RPMI8226 (cell line): ENCODE data around the gene FMN2.

ENCODE experiments used
- DNase-seq: peaks from one replicate; pipeline ENCODE4 v3.0.0-alpha.2; 2015

Gene FMN2

DNA sequence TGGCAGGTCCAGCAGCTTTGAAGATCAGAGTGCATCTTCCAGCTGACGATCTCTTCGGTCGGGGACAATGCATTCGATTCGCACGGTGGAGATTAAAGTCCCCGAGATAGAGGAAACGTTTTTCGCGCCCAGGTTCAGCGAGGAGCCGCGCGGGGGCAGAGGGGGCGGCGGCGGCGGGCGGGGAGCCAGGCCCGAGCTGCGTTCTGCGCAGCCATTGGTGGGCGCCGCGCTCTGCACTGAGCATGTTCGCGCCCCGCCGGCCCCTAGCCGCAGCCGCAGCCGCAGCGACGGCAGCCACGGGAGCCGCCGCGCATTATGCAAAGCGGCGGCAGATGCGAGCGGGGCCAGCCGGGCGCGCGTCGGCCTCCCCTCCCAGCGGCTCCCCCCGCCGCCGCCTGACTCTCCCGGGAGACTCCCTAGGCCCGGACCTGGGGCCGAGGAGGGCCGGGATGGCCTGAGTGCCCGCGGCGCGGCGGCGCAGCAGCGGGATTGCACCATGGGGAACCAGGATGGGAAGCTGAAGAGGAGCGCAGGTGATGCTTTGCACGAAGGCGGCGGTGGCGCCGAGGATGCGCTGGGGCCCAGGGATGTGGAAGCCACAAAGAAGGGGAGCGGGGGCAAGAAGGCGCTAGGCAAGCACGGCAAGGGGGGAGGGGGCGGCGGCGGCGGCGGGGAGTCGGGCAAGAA lies at the start of gene FMN2:
Gene FMN2, plus strand, starts transcription at position 270 of the 687 bp plus-strand sequence. Its CDS starts 227 bp downstream, at position 497.
- peak; percentile 23 for DNase-seq

DNA sequence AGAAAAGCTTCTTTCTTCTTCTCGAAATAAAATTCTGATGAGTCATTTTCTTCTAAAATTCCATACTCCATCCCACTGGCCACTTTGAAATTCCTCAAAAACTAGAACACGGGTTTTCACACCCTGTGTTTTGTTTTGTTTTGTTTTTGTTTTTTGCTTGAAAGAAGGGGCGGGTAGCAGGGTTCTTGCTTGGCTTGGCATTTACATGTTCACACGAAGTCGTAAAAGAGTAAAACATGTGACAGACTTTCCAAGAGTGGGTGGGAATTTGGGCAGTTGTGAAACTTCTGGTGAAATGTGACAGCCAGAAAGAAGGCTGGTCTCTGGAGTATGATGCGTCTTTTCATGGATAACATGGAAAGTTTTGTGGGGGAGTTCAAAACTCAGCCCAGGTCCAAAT lies 47.1 kb upstream of the FMN2 start:
- DNase-seq, result no peak

DNA sequence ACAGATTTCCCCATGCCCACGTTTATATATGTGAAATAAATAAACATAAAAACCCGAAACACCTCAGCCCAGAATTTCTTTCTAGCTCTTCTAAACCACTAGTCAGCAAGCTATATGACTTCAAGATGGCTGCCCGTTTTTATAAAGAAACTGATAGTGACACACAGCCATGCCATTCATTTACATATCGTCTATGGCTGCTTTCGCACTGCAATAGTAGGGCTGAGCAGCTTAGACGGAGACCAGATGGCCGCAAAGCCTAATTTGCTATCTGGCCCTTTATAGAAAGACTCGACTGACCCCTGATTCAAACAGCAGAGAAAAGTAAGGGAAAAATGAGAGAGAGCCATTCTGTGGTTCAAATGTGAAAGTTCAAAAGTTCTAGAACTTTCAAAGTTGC lies 45.7 kb upstream of the FMN2 start:
- DNase-seq, result no peak

DNA sequence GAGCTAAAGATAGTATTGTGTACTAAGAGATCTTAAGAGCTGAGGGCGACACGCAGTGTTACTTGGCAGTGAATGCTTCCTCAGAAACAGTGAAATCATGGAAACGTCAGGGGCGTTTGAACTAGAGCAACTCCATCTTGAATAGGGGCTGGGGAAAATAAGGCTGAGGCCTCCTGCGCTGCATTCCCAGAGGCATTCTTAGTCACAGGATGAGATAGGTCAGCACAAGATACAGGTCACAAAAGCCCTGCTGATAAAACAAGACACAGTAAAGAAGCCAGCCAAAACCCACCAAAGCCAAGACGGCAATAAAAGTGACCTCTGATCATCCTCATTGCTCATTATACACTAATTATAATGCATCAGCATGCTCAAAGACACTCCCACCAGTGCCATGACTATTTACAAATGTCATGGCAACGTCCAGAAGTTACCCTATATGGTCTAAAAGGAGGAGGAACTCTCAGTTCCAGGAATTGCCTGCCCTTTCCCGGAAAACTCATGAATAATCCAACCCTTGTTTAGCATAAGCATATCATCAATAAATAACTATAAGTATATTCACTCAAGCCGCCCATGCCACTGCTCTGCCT lies 37.5 kb upstream of the FMN2 start:
- DNase-seq, result no peak

GRCh38 chr1:240055936-240056335 lies 35.7 kb upstream of the FMN2 start:
- no peak for DNase-seq

- no peak for DNase-seq
Measured at GRCh38 chr1:240056350-240056749, 35.3 kb upstream of the FMN2 start.

GRCh38 chr1:240058049-240058448 lies 33.6 kb upstream of the FMN2 start:
- no peak for DNase-seq

DNA sequence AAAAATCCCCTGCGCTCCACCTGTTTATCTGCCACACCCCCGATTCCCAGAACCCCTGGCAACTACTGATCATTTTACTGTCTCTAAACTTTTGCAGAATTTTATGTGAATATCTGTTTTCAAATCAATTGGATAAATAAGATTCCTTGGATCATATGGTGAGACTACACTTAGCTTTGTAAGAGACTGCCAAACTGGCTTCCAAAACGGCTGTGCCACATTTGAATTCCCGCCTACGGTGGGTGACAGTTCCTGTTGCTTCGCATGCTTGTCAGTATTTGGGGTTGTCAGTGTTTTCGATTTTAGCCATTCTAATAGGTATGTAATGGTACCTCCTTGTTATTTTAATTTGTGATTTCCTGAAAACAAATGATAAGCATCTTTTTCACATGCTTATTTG lies 22.7 kb upstream of the FMN2 start:
- DNase-seq, result no peak

DNA sequence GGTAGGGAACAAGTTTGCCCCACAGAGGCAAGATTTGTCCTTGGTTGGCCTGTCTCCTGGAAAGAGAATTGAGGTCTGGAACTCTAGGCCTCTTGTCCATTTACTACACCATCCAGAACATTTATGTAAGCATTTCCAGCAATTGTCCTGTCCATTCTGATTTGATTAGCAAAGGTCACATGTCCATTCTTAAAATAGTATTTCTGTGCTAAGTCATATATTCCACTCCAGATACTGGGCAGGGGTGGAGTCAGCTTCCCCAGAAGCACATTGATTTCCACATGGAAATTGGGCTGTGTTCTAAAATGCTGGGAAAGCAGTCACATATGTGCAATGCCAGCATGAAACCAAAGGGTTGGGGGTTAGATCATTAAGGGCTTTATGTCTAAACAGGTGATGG lies 21.5 kb upstream of the FMN2 start:
- no peak for DNase-seq

GRCh38 chr1:240073097-240073496 lies 18.6 kb upstream of the FMN2 start:
- DNase-seq, result no peak

GRCh38 chr1:240074422-240074821 lies 17.3 kb upstream of the FMN2 start:
- DNase-seq, result no peak

DNA sequence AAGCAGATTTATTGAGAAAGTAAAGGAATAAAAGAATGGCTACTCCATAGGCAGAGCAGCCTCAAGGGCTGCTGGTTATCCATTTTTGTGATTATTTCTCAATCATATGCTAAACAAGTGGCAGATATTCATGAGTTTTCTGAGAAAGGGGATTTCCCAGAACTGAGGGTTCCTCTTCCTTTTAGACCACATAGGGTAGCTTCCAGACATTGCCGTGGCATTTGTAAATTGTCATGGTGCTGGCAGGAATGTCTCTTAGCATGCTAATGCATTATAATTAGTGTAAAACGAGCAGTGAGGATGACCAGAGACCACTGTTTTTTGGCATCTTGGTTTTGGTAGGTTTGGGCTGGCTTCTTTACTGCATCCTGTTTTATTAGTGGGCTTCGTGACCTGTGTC lies 16.8 kb upstream of the FMN2 start:
- DNase-seq, result no peak

- no peak for DNase-seq
Measured at GRCh38 chr1:240084337-240084736, 7.3 kb upstream of the FMN2 start.

DNA sequence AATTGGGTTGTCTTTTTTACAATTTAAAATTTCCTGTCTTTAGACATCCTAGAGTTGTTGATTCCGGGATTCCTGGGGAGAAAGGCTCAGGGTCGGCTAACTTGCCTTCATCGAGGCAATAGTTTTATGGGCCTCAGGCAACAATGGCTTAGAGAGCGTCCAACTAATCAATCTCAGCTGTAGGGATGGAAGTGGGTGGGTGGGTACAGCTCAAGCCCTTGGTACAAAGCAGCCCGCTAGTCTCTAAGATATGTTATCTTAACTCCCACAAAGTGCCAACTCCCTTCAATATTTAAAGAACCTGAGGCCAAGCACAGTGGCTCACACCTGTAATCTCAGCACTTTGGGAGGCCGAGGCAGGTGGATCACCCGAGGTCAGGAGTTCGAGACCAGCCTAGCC lies 6.9 kb upstream of the FMN2 start:
- DNase-seq, result no peak

DNA sequence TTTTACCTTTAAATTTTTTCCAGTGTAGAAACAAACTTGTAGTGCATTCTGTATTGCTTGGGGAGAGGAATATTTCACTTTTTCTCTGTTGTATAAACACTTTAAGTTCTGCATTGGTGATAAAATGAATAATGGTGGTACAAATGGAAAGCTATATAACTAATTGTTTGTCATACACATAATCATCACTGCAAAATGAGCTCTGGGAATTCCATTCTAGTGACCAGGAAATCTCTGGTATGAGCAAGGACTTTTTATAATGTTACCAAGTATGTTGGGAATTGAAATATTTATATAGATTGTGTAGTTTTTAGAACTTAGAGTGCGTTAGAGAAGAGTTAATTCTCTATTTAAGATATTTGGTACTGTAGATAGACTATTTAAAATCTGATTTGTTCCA lies 5.0 kb upstream of the FMN2 start:
- no peak for DNase-seq

- DNase-seq, result no peak
Measured at GRCh38 chr1:240090014-240090413, 1.7 kb upstream of the FMN2 start.

- DNase-seq, result no peak
Measured at GRCh38 chr1:240090957-240091600, 604 bp upstream of the FMN2 start.

DNA sequence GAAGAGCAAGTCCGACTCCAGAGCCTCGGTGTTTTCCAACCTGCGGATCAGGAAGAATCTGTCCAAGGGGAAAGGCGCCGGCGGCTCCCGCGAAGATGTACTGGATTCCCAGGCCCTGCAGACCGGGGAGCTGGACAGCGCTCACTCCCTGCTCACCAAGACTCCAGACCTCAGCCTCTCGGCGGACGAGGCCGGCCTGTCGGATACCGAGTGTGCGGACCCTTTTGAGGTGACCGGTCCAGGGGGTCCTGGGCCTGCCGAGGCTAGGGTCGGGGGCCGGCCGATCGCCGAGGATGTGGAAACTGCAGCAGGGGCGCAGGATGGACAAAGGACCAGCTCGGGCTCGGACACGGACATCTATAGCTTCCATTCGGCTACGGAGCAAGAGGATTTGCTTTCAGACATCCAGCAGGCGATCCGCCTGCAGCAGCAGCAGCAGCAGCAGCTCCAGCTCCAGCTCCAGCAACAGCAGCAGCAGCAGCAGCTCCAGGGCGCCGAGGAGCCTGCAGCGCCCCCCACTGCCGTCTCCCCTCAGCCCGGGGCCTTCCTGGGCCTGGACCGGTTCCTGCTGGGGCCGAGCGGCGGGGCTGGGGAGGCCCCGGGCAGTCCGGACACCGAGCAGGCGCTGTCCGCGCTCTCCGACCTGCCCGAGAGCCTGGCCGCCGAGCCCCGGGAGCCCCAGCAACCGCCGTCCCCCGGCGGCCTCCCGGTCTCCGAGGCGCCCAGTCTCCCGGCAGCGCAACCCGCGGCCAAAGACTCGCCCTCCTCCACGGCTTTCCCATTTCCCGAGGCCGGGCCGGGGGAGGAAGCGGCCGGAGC lies 827 bp downstream of the FMN2 start:
- DNase-seq, result no peak

DNA sequence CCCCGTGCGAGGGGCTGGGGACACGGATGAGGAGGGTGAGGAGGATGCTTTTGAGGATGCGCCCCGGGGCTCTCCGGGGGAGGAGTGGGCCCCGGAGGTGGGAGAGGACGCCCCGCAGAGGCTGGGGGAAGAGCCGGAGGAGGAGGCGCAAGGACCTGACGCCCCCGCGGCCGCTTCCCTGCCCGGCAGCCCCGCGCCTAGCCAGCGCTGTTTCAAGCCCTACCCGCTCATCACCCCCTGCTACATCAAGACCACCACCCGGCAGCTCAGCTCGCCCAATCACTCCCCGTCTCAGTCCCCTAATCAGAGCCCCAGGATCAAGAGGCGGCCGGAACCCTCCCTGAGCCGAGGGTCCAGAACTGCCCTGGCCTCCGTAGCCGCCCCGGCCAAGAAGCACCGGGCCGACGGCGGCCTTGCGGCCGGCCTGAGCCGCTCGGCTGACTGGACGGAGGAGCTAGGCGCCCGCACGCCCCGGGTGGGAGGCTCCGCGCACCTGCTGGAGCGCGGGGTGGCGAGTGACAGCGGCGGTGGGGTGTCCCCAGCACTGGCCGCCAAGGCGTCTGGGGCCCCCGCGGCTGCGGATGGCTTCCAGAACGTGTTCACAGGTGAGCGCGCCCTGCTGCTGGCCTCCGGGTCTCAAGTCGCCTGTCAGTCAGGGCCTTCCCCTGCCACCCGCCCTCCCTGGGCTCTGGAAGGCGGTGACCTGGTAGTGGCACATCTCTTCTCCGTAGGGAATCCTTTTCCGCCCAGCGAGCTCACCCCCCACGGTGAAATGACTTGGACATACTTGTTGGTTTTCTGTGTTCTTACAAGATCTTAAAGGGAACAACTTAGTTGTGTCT lies 1.7 kb downstream of the FMN2 start:
- DNase-seq, result no peak

DNA sequence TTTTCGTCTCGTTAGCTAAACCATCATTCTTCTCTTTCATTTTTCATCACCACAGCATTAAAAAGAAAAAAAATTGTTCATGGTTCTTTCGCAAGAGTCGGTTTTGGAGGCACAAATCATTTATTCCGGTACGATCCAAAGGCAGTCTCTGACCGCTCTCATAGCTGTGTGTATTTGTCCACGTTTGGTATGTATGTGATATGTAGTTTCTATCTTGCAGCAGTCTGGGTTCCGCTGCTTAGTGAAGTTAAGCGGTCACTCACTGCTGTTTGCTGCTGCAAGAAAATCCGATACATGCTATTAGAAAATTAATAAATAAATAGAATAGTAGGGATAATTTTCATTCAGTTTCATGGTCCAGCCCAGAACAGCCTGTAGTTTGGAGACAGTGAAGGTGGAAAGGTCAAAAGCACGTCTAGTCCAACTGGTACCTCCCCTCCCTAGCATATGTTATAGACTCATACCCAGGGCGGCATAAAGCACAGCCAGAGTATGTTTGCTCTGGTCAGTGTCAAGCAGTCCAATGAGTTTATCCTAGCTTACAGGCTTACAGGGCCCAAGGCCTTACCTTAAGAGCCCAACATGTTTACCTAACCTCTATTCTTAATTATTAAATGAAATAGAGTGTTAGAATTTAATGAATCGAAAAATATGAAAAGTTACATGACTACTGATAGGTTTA lies 2.5 kb downstream of the FMN2 start:
- no peak for DNase-seq

DNA sequence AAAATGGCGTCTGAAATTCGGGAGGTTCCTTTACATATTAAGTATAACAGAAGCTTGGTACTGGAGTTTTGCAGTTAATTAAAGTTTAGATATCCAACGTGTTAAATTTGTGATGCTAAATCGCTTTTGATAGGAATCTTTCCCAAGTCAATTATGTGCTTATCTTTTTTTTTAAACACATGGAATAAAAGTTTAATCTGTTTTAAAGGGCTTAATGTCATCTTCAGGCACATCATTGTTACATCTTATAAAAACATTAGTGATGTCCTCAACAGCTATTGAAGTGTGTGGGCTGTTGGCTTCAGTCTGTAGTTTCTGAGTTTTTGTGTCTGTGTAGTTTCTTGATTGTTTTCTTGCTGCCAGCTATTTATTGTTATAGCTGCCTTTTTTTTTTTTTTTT lies 5.3 kb downstream of the FMN2 start:
- no peak for DNase-seq

DNA sequence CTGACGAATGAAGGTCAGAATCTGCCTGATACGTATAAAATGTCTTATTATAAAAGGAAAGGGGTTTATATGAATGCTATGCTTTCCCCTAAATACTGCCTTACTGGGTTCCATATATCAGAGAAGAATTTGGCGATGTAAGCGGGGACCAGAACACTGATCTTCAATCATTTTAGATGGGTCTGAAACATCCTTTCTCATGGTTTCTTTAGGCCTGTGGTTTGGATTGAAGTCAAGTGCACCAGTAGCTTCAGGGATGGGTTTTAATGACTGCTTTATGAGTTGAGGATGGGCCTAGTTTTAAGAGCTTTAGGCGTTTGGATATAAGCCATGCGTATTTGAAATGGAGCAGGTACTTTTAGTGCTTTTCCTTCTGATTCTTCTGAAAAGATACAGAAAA lies 6.9 kb downstream of the FMN2 start:
- DNase-seq, result no peak
